ENCODE results near the gene DAB1.
"Not testable (repeated sequence)": the region's sequence is repeated elsewhere in the genome, so short reads cannot be mapped to it uniquely, and the experiment has no call there.

Gene DAB1

GRCh38 chr1:57360846-57361407, 62.9 kb downstream of the DAB1 start:
- no peak for DNase-seq (ENCODE audit: low read depth)
- TF ChIP-seq CTCF (IDR thresholded peaks at IDR 0.05; ENCODE audit: control insufficient read depth, insufficient read depth, low read depth, low read length, missing control alignments): no peak
- H3K4me3 ChIP-seq (ENCODE audit: control insufficient read depth, low read depth, low read length): no peak overlapping the region

- no peak for DNase-seq (ENCODE audit: low read depth)
- no peak for TF ChIP-seq CTCF (IDR thresholded peaks at IDR 0.05; ENCODE audit: control insufficient read depth, insufficient read depth, low read depth, low read length, missing control alignments)
- no peak overlapping the region for H3K4me3 ChIP-seq (ENCODE audit: control insufficient read depth, low read depth, low read length)
Observed at GRCh38 chr1:57357462-57357861, 66.4 kb downstream of the DAB1 start.

GRCh38 chr1:57353654-57354053, 70.2 kb downstream of the DAB1 start:
- no peak overlapping the region for H3K4me3 ChIP-seq (ENCODE audit: control insufficient read depth, low read depth, low read length)
- no peak for TF ChIP-seq CTCF (IDR thresholded peaks at IDR 0.05; ENCODE audit: control insufficient read depth, insufficient read depth, low read depth, low read length, missing control alignments)
- DNase-seq (ENCODE audit: low read depth): no peak

- no peak for TF ChIP-seq CTCF (IDR thresholded peaks at IDR 0.05; ENCODE audit: control insufficient read depth, insufficient read depth, low read depth, low read length, missing control alignments)
- H3K4me3 ChIP-seq (ENCODE audit: control insufficient read depth, low read depth, low read length): no peak overlapping the region
Observed at GRCh38 chr1:57350610-57351009, 73.2 kb downstream of the DAB1 start.

GRCh38 chr1:57348921-57349320, 74.9 kb downstream of the DAB1 start:
- no peak for DNase-seq (ENCODE audit: low read depth)
- no peak for TF ChIP-seq CTCF (IDR thresholded peaks at IDR 0.05; ENCODE audit: control insufficient read depth, insufficient read depth, low read depth, low read length, missing control alignments)
- no peak overlapping the region for H3K4me3 ChIP-seq (ENCODE audit: control insufficient read depth, low read depth, low read length)

More at GRCh38 chr1:57350610-57351009, 73.2 kb downstream of the DAB1 start:
- DNase-seq (ENCODE audit: low read depth): no peak

GRCh38 chr1:57345916-57346315, 77.9 kb downstream of the DAB1 start:
- H3K4me3 ChIP-seq (ENCODE audit: control insufficient read depth, low read depth, low read length): no peak overlapping the region
- TF ChIP-seq CTCF (IDR thresholded peaks at IDR 0.05; ENCODE audit: control insufficient read depth, insufficient read depth, low read depth, low read length, missing control alignments): no peak
- no peak for DNase-seq (ENCODE audit: low read depth)

- DNase-seq (ENCODE audit: low read depth): no peak
- no peak for TF ChIP-seq CTCF (IDR thresholded peaks at IDR 0.05; ENCODE audit: control insufficient read depth, insufficient read depth, low read depth, low read length, missing control alignments)
- no peak overlapping the region for H3K4me3 ChIP-seq (ENCODE audit: control insufficient read depth, low read depth, low read length)
Observed at GRCh38 chr1:57344265-57344664, 79.6 kb downstream of the DAB1 start.

- not testable (repeated sequence) for H3K4me3 ChIP-seq (ENCODE audit: control insufficient read depth, low read depth, low read length)
Observed at GRCh38 chr1:57343298-57343915, 80.5 kb downstream of the DAB1 start.

More at GRCh38 chr1:57343298-57343915, 80.5 kb downstream of the DAB1 start:
- DNase-seq (ENCODE audit: low read depth): not testable (repeated sequence)
